ENCODE results near the gene CARS2.
"Not testable (repeated sequence)": the region's sequence is repeated elsewhere in the genome, so short reads cannot be mapped to it uniquely, and the experiment has no call there.

CARS2 gene

GRCh38 chr13:110664041-110664440 is 41.9 kb downstream of the CARS2 start:
- no peak overlapping the region for H3K4me3 ChIP-seq (ENCODE audit: low read depth, low read length)
- no peak for DNase-seq (ENCODE audit: low read depth)

GRCh38 chr13:110663491-110663890 is 42.4 kb downstream of the CARS2 start:
- DNase-seq (ENCODE audit: low read depth), result no peak

More at GRCh38 chr13:110664041-110664440, 41.9 kb downstream of the CARS2 start:
- no peak for TF ChIP-seq MAX (IDR thresholded peaks at IDR 0.05; ENCODE audit: low read depth, low read length)
- no peak for TF ChIP-seq POLR2A (IDR thresholded peaks at IDR 0.05; ENCODE audit: extremely low read depth, insufficient read length)

GRCh38 chr13:110662777-110663443 is 43.0 kb downstream of the CARS2 start:
- no peak for DNase-seq (ENCODE audit: low read depth)
- TF ChIP-seq CTCF (IDR thresholded peaks at IDR 0.05; ENCODE audit: low read depth, low read length) (no peak), POLR2A (IDR thresholded peaks at IDR 0.05; ENCODE audit: extremely low read depth, insufficient read length) (no peak), MYC (IDR thresholded peaks at IDR 0.05; ENCODE audit: low read depth, low read length) (no peak), MAX (IDR thresholded peaks at IDR 0.05; ENCODE audit: low read depth, low read length) (no peak)
- no peak overlapping the region for H3K4me3 ChIP-seq (ENCODE audit: low read depth, low read length)

More at GRCh38 chr13:110663491-110663890, 42.4 kb downstream of the CARS2 start:
- TF ChIP-seq POLR2A (IDR thresholded peaks at IDR 0.05; ENCODE audit: extremely low read depth, insufficient read length), result no peak
- no peak for TF ChIP-seq CTCF (IDR thresholded peaks at IDR 0.05; ENCODE audit: low read depth, low read length)
- TF ChIP-seq MAX (IDR thresholded peaks at IDR 0.05; ENCODE audit: low read depth, low read length), result no peak
- no peak for TF ChIP-seq MYC (IDR thresholded peaks at IDR 0.05; ENCODE audit: low read depth, low read length)
- no peak overlapping the region for H3K4me3 ChIP-seq (ENCODE audit: low read depth, low read length)

DNA sequence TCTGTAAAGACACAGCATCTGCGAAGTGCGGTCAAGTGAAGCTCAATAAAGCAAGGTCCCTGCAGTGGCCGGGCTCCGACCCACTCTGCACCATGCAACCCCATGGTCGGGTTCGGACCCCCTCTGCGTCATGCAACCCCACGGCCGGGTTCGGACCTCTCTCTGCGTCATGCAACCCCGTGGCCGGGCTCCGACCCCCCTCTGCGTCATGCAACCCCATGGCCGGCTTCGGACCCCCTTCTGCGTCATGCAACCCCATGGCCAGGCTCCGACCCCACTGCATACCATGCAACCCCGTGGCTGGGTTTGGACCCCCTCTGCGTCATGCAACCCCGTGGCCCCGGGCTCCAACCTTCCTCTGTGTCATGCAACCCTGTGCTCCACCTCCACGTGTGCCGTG is 43.8 kb downstream of the CARS2 start:
- DNase-seq (ENCODE audit: low read depth), result no peak
- TF ChIP-seq MAX (IDR thresholded peaks at IDR 0.05; ENCODE audit: low read depth, low read length) (no peak), POLR2A (IDR thresholded peaks at IDR 0.05; ENCODE audit: extremely low read depth, insufficient read length) (no peak), CTCF (IDR thresholded peaks at IDR 0.05; ENCODE audit: low read depth, low read length) (no peak), MYC (IDR thresholded peaks at IDR 0.05; ENCODE audit: low read depth, low read length) (no peak)
- H3K4me3 ChIP-seq (ENCODE audit: low read depth, low read length), result no peak overlapping the region

GRCh38 chr13:110661256-110661655 is 44.7 kb downstream of the CARS2 start:
- TF ChIP-seq MAX (IDR thresholded peaks at IDR 0.05; ENCODE audit: low read depth, low read length) (no peak), CTCF (IDR thresholded peaks at IDR 0.05; ENCODE audit: low read depth, low read length) (no peak), MYC (IDR thresholded peaks at IDR 0.05; ENCODE audit: low read depth, low read length) (no peak), POLR2A (IDR thresholded peaks at IDR 0.05; ENCODE audit: extremely low read depth, insufficient read length) (no peak)
- no peak for DNase-seq (ENCODE audit: low read depth)
- no peak overlapping the region for H3K4me3 ChIP-seq (ENCODE audit: low read depth, low read length)

GRCh38 chr13:110658218-110658911 is 47.6 kb downstream of the CARS2 start:
- DNase-seq (ENCODE audit: low read depth), result peak; percentile 78
- not testable (repeated sequence) for H3K4me3 ChIP-seq (ENCODE audit: low read depth, low read length)
